Bronchial epithelial cell (primary cell): ENCODE results near the gene DUSP8. TPM values are rescaled to one million over a fixed set of nuclear protein-coding genes. Genes with fewer than 3 reads are reported as not detected.
"Not testable (repeated sequence)": the region's sequence is repeated elsewhere in the genome, so short reads cannot be mapped to it uniquely, and the experiment has no call there.

Experiments
- DNase-seq: peaks from one replicate; pipeline ENCODE4 v3.0.0-alpha.2; 2010; ENCODE audit warnings: low read depth
- FAIRE-seq: peaks from 2 replicates; lab custom pipeline; 2011; peaks lifted over from hg19 to GRCh38; lab: Jason Lieb, UNC
- H3K27me3 ChIP-seq: 2 replicates; pipeline ENCODE4 v1.5.1; 2011; ENCODE audit warnings: low read length; ENCODE audit not compliant: control insufficient read depth, insufficient read depth
- H3K36me3 ChIP-seq: 2 replicates; pipeline ENCODE4 v1.5.1; 2011; ENCODE audit warnings: low read length; ENCODE audit not compliant: control insufficient read depth, insufficient read depth
- H3K4me3 ChIP-seq: 2 replicates; pipeline ENCODE4 v1.5.1; 2011; ENCODE audit warnings: mild to moderate bottlenecking, low read depth, low read length, control low read depth
- CTCF ChIP-seq: IDR thresholded peaks from 2 replicates; pipeline ENCODE4 v1.5.1; 2011; ENCODE audit warnings: mild to moderate bottlenecking, moderate library complexity, low read length, control low read depth, inconsistent platforms; ENCODE audit not compliant: insufficient read depth, severe bottlenecking
- total RNA-seq: library from RNA; depleted of rRNA; stranded (reverse); fragments of >200 nt; gene quantifications from 2 replicates; pipeline ENCODE4 v1.2.1, GENCODE V29; 2014

Gene DUSP8
- total RNA-seq, 1 donor from 2014 or later = 0.26 TPM

GRCh38 chr11:1604711-1605110, 32.6 kb upstream of the DUSP8 start:
- no peak overlapping the region for H3K4me3 ChIP-seq
- DNase-seq (no peak), FAIRE-seq (no peak)
- TF ChIP-seq CTCF = no peak
- no peaks in the 10 kb centered on the region for H3K36me3 ChIP-seq
- peaks cover 7% of the 10 kb centered on the region for H3K27me3 ChIP-seq

DNA sequence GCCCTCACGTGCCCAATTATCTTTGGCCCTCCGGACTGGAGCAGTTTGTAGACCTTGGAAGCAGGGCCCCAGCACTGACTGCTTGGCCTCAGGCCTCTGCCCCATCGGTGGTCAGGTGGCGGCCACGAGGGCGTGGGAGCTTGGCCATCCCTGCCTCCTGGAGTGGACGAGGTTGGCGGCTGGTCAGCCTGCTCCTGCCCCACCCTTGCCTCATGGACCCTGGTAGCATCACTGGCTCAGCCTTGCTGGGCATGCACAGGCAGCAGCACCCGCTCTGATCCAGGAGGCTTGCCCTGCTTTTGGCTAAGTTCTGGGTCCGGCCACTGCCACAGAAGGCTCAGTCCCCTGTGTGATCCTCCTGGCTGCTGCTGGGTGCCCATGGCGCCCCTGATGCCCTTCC, 32.1 kb upstream of the DUSP8 start:
- TF ChIP-seq CTCF = no peak
- DNase-seq = no peak
- H3K27me3 ChIP-seq = peaks cover 7% of the 10 kb centered on the region
- FAIRE-seq = no peak
- H3K4me3 ChIP-seq = no peak overlapping the region
- H3K36me3 ChIP-seq = no peaks in the 10 kb centered on the region

- DNase-seq = no peak
- H3K4me3 ChIP-seq = no peak overlapping the region
- TF ChIP-seq CTCF = no peak
- peaks cover 7% of the 10 kb centered on the region for H3K27me3 ChIP-seq
- no peak for FAIRE-seq
- H3K36me3 ChIP-seq = no peaks in the 10 kb centered on the region
Measured at GRCh38 chr11:1603629-1604028, 31.6 kb upstream of the DUSP8 start.

DNA sequence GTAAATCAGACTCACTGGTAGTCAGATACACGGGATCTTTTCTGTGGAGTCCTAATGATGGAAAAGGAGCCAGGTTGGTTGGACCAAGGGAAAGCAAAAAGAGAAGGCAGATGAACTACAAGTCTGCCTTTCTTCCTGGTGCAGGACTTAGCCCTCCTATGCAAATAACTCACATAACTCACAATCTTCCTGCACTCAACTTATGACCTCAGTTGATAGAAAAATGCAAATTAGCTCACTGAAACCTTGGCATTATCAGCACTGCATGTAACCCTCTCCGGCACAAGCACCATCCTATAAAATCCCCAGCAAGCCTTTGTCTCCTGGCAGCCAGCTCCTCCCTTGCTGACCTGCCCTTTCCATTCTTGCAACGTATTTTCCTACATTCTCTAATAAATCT, 29.6 kb upstream of the DUSP8 start:
- not testable (repeated sequence) for H3K27me3 ChIP-seq, H3K4me3 ChIP-seq, DNase-seq, H3K36me3 ChIP-seq
- peak; percentile 76 for FAIRE-seq

GRCh38 chr11:1600626-1601025, 28.6 kb upstream of the DUSP8 start:
- H3K4me3 ChIP-seq = no peak overlapping the region
- H3K36me3 ChIP-seq = no peaks in the 10 kb centered on the region
- TF ChIP-seq CTCF = no peak
- DNase-seq (no peak), FAIRE-seq (no peak)
- peaks cover 5% of the 10 kb centered on the region for H3K27me3 ChIP-seq

DNA sequence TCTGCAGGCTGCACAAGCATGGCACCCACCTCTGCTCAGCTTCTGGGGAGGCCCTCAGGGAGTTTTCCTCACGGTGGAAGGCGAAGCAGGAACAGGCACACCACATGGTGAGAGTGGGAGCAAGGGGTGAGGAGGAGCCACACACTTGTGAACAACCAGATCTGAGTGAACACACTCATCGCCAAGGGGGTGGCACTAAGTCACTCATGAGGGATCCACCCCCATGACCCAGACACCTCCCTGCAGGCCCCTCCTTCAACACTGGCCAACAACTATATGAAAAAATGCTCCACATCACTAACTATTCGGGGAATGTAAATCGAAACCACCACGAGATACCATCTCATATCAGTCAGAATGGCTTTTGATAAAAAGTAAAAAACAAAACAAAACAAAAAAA, 26.7 kb upstream of the DUSP8 start:
- no peak for FAIRE-seq
- Histone ChIP-seq H3K4me3 (no peak overlapping the region), H3K27me3 (peaks cover 5% of the 10 kb centered on the region), H3K36me3 (no peaks in the 10 kb centered on the region)
- no peak for TF ChIP-seq CTCF
- DNase-seq = no peak

GRCh38 chr11:1598406-1598805, 26.3 kb upstream of the DUSP8 start:
- FAIRE-seq, H3K36me3 ChIP-seq, H3K27me3 ChIP-seq, DNase-seq, H3K4me3 ChIP-seq: not testable (repeated sequence)
